ENCODE measurements around the gene SET. TPM values are rescaled to one million over a fixed set of nuclear protein-coding genes. Genes with fewer than 3 reads are reported as not detected.
A peak's percentile ranks its signal among the peaks of the same experiment; 100 is the strongest.

Gene SET
- total and polyA plus RNA-seq, 2 of the 8 experiments (the other 6 are each of a cell fraction or from before 2014, with no cell fraction given) = 466 to 1,345 TPM

GRCh38 chr9:128656416-128657343 lies 32.3 kb upstream of the SET start, which contains the start of gene DYNC2I2 (continued):
- TF ChIP-seq PHF8 (conservative IDR thresholded peaks at IDR 0.05; ENCODE audit: low read depth, low read length) = peak; percentile 79
- TF ChIP-seq SUZ12 (IDR thresholded peaks at IDR 0.05; ENCODE audit: low read length) = no peak
- TF ChIP-seq TBP (IDR thresholded peaks at IDR 0.05; ENCODE audit: low read depth, low read length) = peak; percentile 75
- peak; percentile 78 for TF ChIP-seq TAF7 (optimal IDR thresholded peaks at IDR 0.05; ENCODE audit: borderline replicate concordance, low read depth, low read length)
- peak; percentile 95 for TF ChIP-seq CREB1 (IDR thresholded peaks at IDR 0.05)
- no peak for TF ChIP-seq MAFK (IDR thresholded peaks at IDR 0.05; ENCODE audit: low read depth, low read length)
- TF ChIP-seq TAF1 (IDR thresholded peaks at IDR 0.05; ENCODE audit: low read depth, low read length) = peak; percentile 92
- no peak for TF ChIP-seq TCF12 (IDR thresholded peaks at IDR 0.05; ENCODE audit: low read depth, low read length)
- TF ChIP-seq EZH2 (IDR thresholded peaks at IDR 0.05; ENCODE audit: low read depth, low read length, severe bottlenecking) = no peak
- peak; percentile 83 for TF ChIP-seq SAP30 (IDR thresholded peaks at IDR 0.05; ENCODE audit: insufficient read depth, insufficient replicate concordance, low read length)
- peak; percentile 85 for TF ChIP-seq ASH2L (IDR thresholded peaks at IDR 0.05; ENCODE audit: low read length)
- no peak for TF ChIP-seq USF2 (IDR thresholded peaks at IDR 0.05; ENCODE audit: low read length)
- no peak for TF ChIP-seq JUND (IDR thresholded peaks at IDR 0.05; ENCODE audit: low read length)
- TF ChIP-seq RXRA (IDR thresholded peaks at IDR 0.05; ENCODE audit: insufficient read depth, low read depth, low read length) = no peak
- TF ChIP-seq KDM4A (IDR thresholded peaks at IDR 0.05; ENCODE audit: low read depth, low read length, severe bottlenecking) = peak; percentile 77
- TF ChIP-seq RNF2 (IDR thresholded peaks at IDR 0.05; ENCODE audit: borderline replicate concordance, low read depth, low read length, missing control alignments, poor library complexity, severe bottlenecking) = no peak
- TF ChIP-seq BACH1 (IDR thresholded peaks at IDR 0.05; ENCODE audit: low read length) = no peak
- peak; percentile 78 for TF ChIP-seq E2F6 (IDR thresholded peaks at IDR 0.05)
- TF ChIP-seq NRF1 (IDR thresholded peaks at IDR 0.05; ENCODE audit: low read depth, low read length) = peak; percentile 9; the same call in 1 of the 2 replicates

Measured in H1 (cell line).